H1 (cell line): ENCODE measurements around the gene FGF12. TPM values are rescaled to one million over a fixed set of nuclear protein-coding genes. Genes with fewer than 3 reads are reported as not detected.

Experiments used
- CTCF ChIA-PET: fragments of 300-600 bp; sonication (Branson Sonifier 250); formaldehyde crosslinking; loops from one replicate; lab custom pipeline; 2021; ENCODE audit not compliant: partially characterized antibody; lab: Charles Lee
- POLR2A ChIA-PET: fragments of 300-600 bp; sonication (Branson Sonifier 250); formaldehyde crosslinking; loops from one replicate; lab custom pipeline; 2021; ENCODE audit warnings: inconsistent platforms; ENCODE audit not compliant: partially characterized antibody; lab: Charles Lee
- DNase-seq, 2 experiments: peaks; one replicate each; pipeline versions ENCODE4 v3.0.0 to v3.0.0-alpha.2; 2010 to 2022; ENCODE audit warnings: low spot score in 2 of 2, low read depth in 1 of 2, mixed read lengths in 1 of 2
- FAIRE-seq: peaks from 2 replicates; lab custom pipeline; 2011; peaks lifted over from hg19 to GRCh38; lab: Jason Lieb, UNC
- H2AFZ ChIP-seq: 2 replicates; pipeline ENCODE4 v1.8.1; 2012; ENCODE audit warnings: low read length, inconsistent platforms
- H2AK5ac ChIP-seq: 2 replicates; pipeline ENCODE4 v1.6.1; 2013; ENCODE audit warnings: low read depth, low read length
- H2BK120ac ChIP-seq: replicated peaks from 2 replicates; pipeline ENCODE3; 2013; ENCODE audit warnings: low read depth, low read length, inconsistent platforms
- H2BK12ac ChIP-seq: 2 replicates; pipeline ENCODE4 v1.6.1; 2013; ENCODE audit warnings: low read depth, low read length
- H2BK15ac ChIP-seq: 2 replicates; pipeline ENCODE4 v1.6.1; 2013; ENCODE audit warnings: low read length
- H2BK20ac ChIP-seq: 2 replicates; pipeline ENCODE4 v1.6.1; 2013; ENCODE audit warnings: low read length
- H2BK5ac ChIP-seq: 2 replicates; pipeline ENCODE4 v1.6.1; 2013; ENCODE audit warnings: low read depth, low read length
- H3K14ac ChIP-seq: 2 replicates; pipeline ENCODE4 v1.6.1; 2013; ENCODE audit warnings: inconsistent platforms; ENCODE audit not compliant: insufficient read length
- H3K18ac ChIP-seq: 2 replicates; pipeline ENCODE4 v1.6.1; 2013; ENCODE audit warnings: low read length; ENCODE audit errors: extremely low read depth
- H3K23ac ChIP-seq: 2 replicates; pipeline ENCODE4 v1.6.1; 2013; ENCODE audit warnings: inconsistent platforms; ENCODE audit not compliant: insufficient read length
- H3K23me2 ChIP-seq: 2 replicates; pipeline ENCODE4 v1.6.1; 2013; ENCODE audit warnings: low read depth, low read length
- H3K27ac ChIP-seq: 2 replicates; pipeline ENCODE4 v1.6.1; 2011; ENCODE audit warnings: low read depth, low read length, inconsistent platforms
- H3K27me3 ChIP-seq, 4 experiments: replicated peaks in 1 of 4; 1 replicate in 1 of 4; 2 replicates in 3 of 4; pipeline versions ENCODE4 v1.6.1 to v1.8.1; 2011 to 2013; ENCODE audit warnings: low read length in 3 of 4, mild to moderate bottlenecking in 3 of 4, inconsistent platforms in 2 of 4, mixed read lengths in 2 of 4, moderate library complexity in 1 of 4; ENCODE audit not compliant: control insufficient read depth in 3 of 4, insufficient read depth in 3 of 4; ENCODE audit errors: extremely low read depth in 1 of 4
- H3K36me3 ChIP-seq, 4 experiments: 2 replicates each; pipeline versions ENCODE4 v1.6.1 to v1.8.1; 2011 to 2013; ENCODE audit warnings: mild to moderate bottlenecking in 4 of 4, low read length in 3 of 4, moderate library complexity in 2 of 4, control low read depth in 1 of 4, inconsistent platforms in 1 of 4; ENCODE audit not compliant: insufficient read depth in 4 of 4, control insufficient read depth in 2 of 4
- H3K4ac ChIP-seq: replicated peaks from 2 replicates; pipeline ENCODE3; 2013; ENCODE audit warnings: low read length, low read depth, mixed read lengths, inconsistent platforms; ENCODE audit not compliant: insufficient read length
- H3K4me1 ChIP-seq, 4 experiments: replicated peaks in 1 of 4; 1 replicate in 1 of 4; 2 replicates in 3 of 4; pipeline versions ENCODE4 v1.6.1 to v1.8.1; 2011 to 2013; ENCODE audit warnings: low read length in 3 of 4, inconsistent platforms in 2 of 4, mixed read lengths in 1 of 4; ENCODE audit not compliant: insufficient read depth in 4 of 4, control insufficient read depth in 3 of 4
- H3K4me2 ChIP-seq, 2 experiments: 2 replicates each; pipeline versions ENCODE4 v1.6.1 to v1.8.1; 2011 to 2013; ENCODE audit warnings: low read depth in 2 of 2, low read length in 2 of 2, control low read depth in 1 of 2, inconsistent platforms in 1 of 2, mild to moderate bottlenecking in 1 of 2; ENCODE audit not compliant: insufficient read depth in 1 of 2
- H3K4me3 ChIP-seq, 4 experiments: fragments of 200-600, 300-600 bp in 1 of 4; sonication (generic), shearing (Covaris generic), sonication (Bioruptor Twin) in 1 of 4; 2 replicates each; pipeline versions ENCODE4 v1.5.1 to v1.8.1; 2011 to 2016; ENCODE audit warnings: low read length in 4 of 4, low read depth in 3 of 4, control low read depth in 2 of 4, inconsistent platforms in 2 of 4, mild to moderate bottlenecking in 2 of 4, mixed read lengths in 1 of 4, moderate library complexity in 1 of 4; ENCODE audit not compliant: insufficient read depth in 2 of 4; ENCODE audit errors: extremely low read depth in 1 of 4
- H3K56ac ChIP-seq: replicated peaks from 2 replicates; pipeline ENCODE3; 2013; ENCODE audit warnings: low read depth, mild to moderate bottlenecking, mixed read lengths, low read length, inconsistent platforms; ENCODE audit not compliant: insufficient read length
- H3K79me1 ChIP-seq: 2 replicates; pipeline ENCODE4 v1.6.1; 2013; ENCODE audit warnings: low read depth, low read length, control low read depth
- H3K79me2 ChIP-seq, 2 experiments: 2 replicates each; pipeline versions ENCODE4 v1.6.1 to v1.8.1; 2012 to 2013; ENCODE audit warnings: low read length in 2 of 2, mild to moderate bottlenecking in 2 of 2, inconsistent platforms in 1 of 2; ENCODE audit not compliant: insufficient read depth in 2 of 2, control insufficient read depth in 1 of 2
- H3K9ac ChIP-seq, 4 experiments: replicated peaks in 1 of 4; 1 replicate in 1 of 4; 2 replicates in 3 of 4; pipeline versions ENCODE4 v1.6.1 to v1.8.1; 2011 to 2013; ENCODE audit warnings: low read depth in 3 of 4, low read length in 3 of 4, control low read depth in 2 of 4, mild to moderate bottlenecking in 2 of 4, moderate library complexity in 2 of 4, inconsistent platforms in 1 of 4; ENCODE audit errors: extremely low read depth in 1 of 4
- H3K9me3 ChIP-seq, 2 experiments: 2 replicates each; pipeline versions ENCODE4 v1.6.1 to v1.8.1; 2012 to 2013; ENCODE audit warnings: mild to moderate bottlenecking in 2 of 2, moderate library complexity in 2 of 2, control low read depth in 1 of 2, inconsistent platforms in 1 of 2, low read depth in 1 of 2, low read length in 1 of 2, mixed read lengths in 1 of 2; ENCODE audit not compliant: insufficient read depth in 2 of 2
- H4K20me1 ChIP-seq, 2 experiments: replicated peaks in 1 of 2; 2 replicates each; pipeline versions ENCODE3 to v1.8.1; 2011 to 2013; ENCODE audit warnings: inconsistent platforms in 2 of 2, low read length in 2 of 2, mild to moderate bottlenecking in 1 of 2; ENCODE audit not compliant: insufficient read depth in 2 of 2, control insufficient read depth in 1 of 2
- H4K5ac ChIP-seq: 2 replicates; pipeline ENCODE4 v1.6.1; 2013; ENCODE audit warnings: low read length, low read depth, mixed read lengths, inconsistent platforms; ENCODE audit not compliant: insufficient read length
- H4K8ac ChIP-seq: 2 replicates; pipeline ENCODE4 v1.8.0; 2013; ENCODE audit warnings: mild to moderate bottlenecking, moderate library complexity, low read length, inconsistent platforms; ENCODE audit not compliant: insufficient read depth; ENCODE audit errors: extremely low read depth
- H4K91ac ChIP-seq: replicated peaks from 2 replicates; pipeline ENCODE3; 2013; ENCODE audit warnings: low read length, mixed read lengths, inconsistent platforms; ENCODE audit not compliant: insufficient read length
- CEBPB ChIP-seq: IDR thresholded peaks from 2 replicates; pipeline ENCODE4 v1.6.1; 2012; ENCODE audit warnings: low read depth, low read length
- CREB1 ChIP-seq: IDR thresholded peaks from 2 replicates; pipeline ENCODE4 v1.6.1; 2012; ENCODE audit warnings: inconsistent platforms
- E2F6 ChIP-seq: IDR thresholded peaks from 2 replicates; pipeline ENCODE4 v1.6.1; 2012; ENCODE audit warnings: inconsistent platforms
- EZH2 ChIP-seq: fragments of 200-600 bp; sonication (generic); IDR thresholded peaks from 2 replicates; pipeline ENCODE4 v1.7.1; 2012; ENCODE audit warnings: low read depth, mild to moderate bottlenecking, moderate library complexity, low read length, inconsistent platforms; ENCODE audit not compliant: severe bottlenecking
- KDM4A ChIP-seq: IDR thresholded peaks from one replicate; pipeline ENCODE4 v1.7.1; 2012; ENCODE audit warnings: low read depth, mild to moderate bottlenecking, moderate library complexity, low read length, inconsistent platforms; ENCODE audit not compliant: severe bottlenecking
- RFX5 ChIP-seq: IDR thresholded peaks from 2 replicates; pipeline ENCODE4 v1.6.1; 2011; ENCODE audit warnings: low read depth, low read length, improper control_type of control experiment, borderline replicate concordance
- SIRT6 ChIP-seq: IDR thresholded peaks from one replicate; pipeline ENCODE4 v1.7.1; 2012; ENCODE audit warnings: low read length, inconsistent platforms
- USF2 ChIP-seq: IDR thresholded peaks from 2 replicates; pipeline ENCODE4 v1.6.1; 2011; ENCODE audit warnings: low read length, improper control_type of control experiment
- WGBS, 2 experiments: shearing (Covaris generic) in 1 of 2; methylation state at CpG; one replicate each; pipeline versions ENCODE4 v1.1.6 to v1.1.7; 2013 to 2015; ENCODE audit warnings: low lambda C conversion rate in 2 of 2, mixed read lengths in 2 of 2, inconsistent platforms in 1 of 2, low coverage in 1 of 2, missing lambda C conversion rate in 1 of 2; ENCODE audit not compliant: insufficient replicate concordance in 2 of 2, insufficient coverage in 1 of 2, insufficient read length in 1 of 2; ENCODE audit errors: extremely low coverage in 1 of 2, missing lambda C conversion rate in 1 of 2; 5-methylcytosine and 5-hydroxymethylcytosine counted together
- polyA plus RNA-seq, 7 experiments: library from polyadenylated mRNA; depleted of rRNA in 3 of 7; stranded (reverse) in 5 of 7; unstranded in 2 of 7; fragments of >200 nt in 5 of 7; fragments of 200-250 nt in 2 of 7; gene quantifications; 1 replicate in 5 of 7; 2 replicates in 1 of 7; 4 replicates in 1 of 7; pipeline versions ENCODE4 v1.2.1 to v1.2.3, GENCODE V29; 2011 to 2013; ENCODE audit warnings: missing spikeins in 2 of 7, mixed read lengths in 2 of 7
- total RNA-seq: library from RNA; stranded (reverse); fragmentation: NEBNext Ultra II Directional; extraction: Animal tissue kit (Norgen Biotek cat#: 25700); gene quantifications from 2 replicates; pipeline ENCODE4 v1.2.1, GENCODE V29; 2021

FGF12 gene
- total and polyA plus RNA-seq, 2 of the 8 experiments (the other 6 are each of a cell fraction or from before 2014, with no cell fraction given), result 4.1 to 16.6 TPM

DNA sequence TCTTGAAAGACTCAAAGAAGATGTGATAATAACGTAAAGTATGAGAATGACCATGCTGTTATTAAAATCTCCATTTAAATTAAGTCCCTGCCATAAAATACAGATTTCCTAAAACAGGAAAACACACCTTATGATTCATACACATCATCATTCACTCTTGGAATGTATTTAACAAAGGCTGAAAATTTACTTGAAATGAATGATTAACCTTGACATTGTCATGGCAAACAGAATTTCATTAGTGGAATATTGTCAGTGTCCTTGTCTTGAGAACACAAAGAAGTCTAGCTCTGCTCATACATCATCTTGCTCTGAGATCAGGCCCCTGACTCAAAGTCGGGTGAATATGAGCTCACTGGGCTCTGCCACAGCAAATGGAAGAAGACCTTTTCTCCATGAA lies 313.9 kb downstream of the FGF12 start:
- H2BK20ac ChIP-seq, result no peak overlapping the region
- H3K9me3 ChIP-seq, result no peaks in the 10 kb centered on the region
- no peak overlapping the region for H3K4ac ChIP-seq
- no peaks in the 10 kb centered on the region for H3K79me2 ChIP-seq
- H4K20me1 ChIP-seq, result no peaks in the 10 kb centered on the region
- no peak overlapping the region for H3K9ac ChIP-seq
- no peak overlapping the region for H3K4me3 ChIP-seq
- peaks cover 1 to 28% (median 18%) of the 10 kb centered on the region in 4 experiments for H3K27me3 ChIP-seq
- H3K36me3 ChIP-seq, result no peaks in the 10 kb centered on the region
- H3K27ac ChIP-seq, result no peak overlapping the region
- DNase-seq (no peak), FAIRE-seq (no peak)
- no peak overlapping the region for H4K91ac ChIP-seq
- ChIA-PET CTCF (interaction anchor here (0.6 to 2.6 kb wide), 3 partner anchors 10 to 513 kb away, joined by 3 to 17 read pairs (median 10); no protein-coding TSS in a partner anchor), POLR2A (no interaction called here)
- H2BK120ac ChIP-seq, result no peak overlapping the region
- no peak overlapping the region for H3K56ac ChIP-seq
- H4K5ac ChIP-seq, result no peak overlapping the region
- no peak overlapping the region for H2BK15ac ChIP-seq
- TF ChIP-seq USF2 (no peak), EZH2 (no peak), RFX5 (no peak), SIRT6 (no peak), CEBPB (no peak), KDM4A (no peak), CREB1 (no peak), E2F6 (no peak)
- no peak overlapping the region for H2BK12ac ChIP-seq
- H4K8ac ChIP-seq, result no peak overlapping the region
- peaks cover 11% of the 10 kb centered on the region for H3K23me2 ChIP-seq
- no peak overlapping the region for H2AFZ ChIP-seq
- H3K79me1 ChIP-seq, result no peaks in the 10 kb centered on the region
- no peak overlapping the region for H3K14ac ChIP-seq
- no peak overlapping the region for H2BK5ac ChIP-seq
- H3K23ac ChIP-seq, result no peak overlapping the region
- H2AK5ac ChIP-seq, result no peak overlapping the region
- WGBS, 2 experiments, result 95% methylated on average over 2 of the region's 2 CpGs; no CpG with 5 or more reads in 1 of the 2 experiments
- H3K4me1 ChIP-seq, result peaks cover 5 to 16% (median 9%) of the 10 kb centered on the region in 4 experiments; a peak in 6 of 7 replicates
- H3K4me2 ChIP-seq, result no peak overlapping the region
- H3K18ac ChIP-seq, result no peak overlapping the region
